Activated naive CD8-positive, alpha-beta T cell treated with anti-CD3 and anti-CD28 coated beads for 36 hours (primary cell): Measurements from ENCODE around the gene ZMYND11. TPM values are rescaled to one million over a fixed set of nuclear protein-coding genes. Genes with fewer than 3 reads are reported as not detected.
"Not testable (repeated sequence)": the region's sequence is repeated elsewhere in the genome, so short reads cannot be mapped to it uniquely, and the experiment has no call there.

Experiments used
- DNase-seq: peaks from one replicate; pipeline ENCODE4 v3.0.0; 2021
- H3K27ac Mint-ChIP-seq: one replicate; pipeline ENCODE4 v1.8.0; 2022; ENCODE audit warnings: mild to moderate bottlenecking, moderate library complexity, mixed read lengths
- H3K27me3 Mint-ChIP-seq: one replicate; pipeline ENCODE4 v1.8.0; 2022; ENCODE audit warnings: mild to moderate bottlenecking, mixed read lengths
- H3K36me3 Mint-ChIP-seq: one replicate; pipeline ENCODE4 v1.8.0; 2021; ENCODE audit warnings: mild to moderate bottlenecking, mixed read lengths
- H3K4me1 Mint-ChIP-seq: one replicate; pipeline ENCODE4 v1.8.0; 2021; ENCODE audit warnings: mixed read lengths
- H3K4me3 Mint-ChIP-seq: one replicate; pipeline ENCODE4 v1.8.0; 2022; ENCODE audit warnings: mild to moderate bottlenecking, moderate library complexity, mixed read lengths
- H3K9me3 Mint-ChIP-seq: one replicate; pipeline ENCODE4 v1.8.0; 2022; ENCODE audit warnings: mixed read lengths
- total RNA-seq, 2 experiments: library from RNA; stranded (reverse); gene quantifications; one replicate each; pipeline ENCODE4 v1.2.3, GENCODE V29; 2021

The ZMYND11 gene
- total RNA-seq, 2 experiments from 2014 or later: 21.7 to 21.8 TPM

DNA sequence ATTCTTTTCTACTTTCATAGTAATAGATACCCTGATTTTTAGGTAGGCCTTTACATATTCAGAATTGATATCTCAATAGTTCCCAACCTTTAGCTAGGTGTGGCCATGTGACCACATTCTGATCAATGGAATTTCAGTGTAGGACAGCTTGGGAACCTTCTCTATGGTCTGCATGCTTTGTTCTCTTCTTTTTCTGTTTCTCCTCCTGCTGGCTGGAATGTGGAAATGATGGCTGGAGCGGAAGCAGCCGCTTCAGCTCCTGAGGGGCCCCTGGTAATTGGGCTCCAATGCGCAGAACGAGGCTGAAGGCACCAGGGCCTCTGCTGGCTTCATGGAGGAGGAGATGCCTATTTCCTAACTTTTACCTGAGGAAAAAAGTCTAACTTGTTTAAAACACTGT lies 152.6 kb downstream of the ZMYND11 start:
- Mint-ChIP-seq H3K36me3 (no peaks in the 10 kb centered on the region), H3K27ac (no peak overlapping the region), H3K4me1 (peaks cover 4% of the 10 kb centered on the region), H3K27me3 (no peaks in the 10 kb centered on the region), H3K9me3 (no peaks in the 10 kb centered on the region), H3K4me3 (no peak overlapping the region)
- no peak for DNase-seq

- Mint-ChIP-seq H3K9me3 (no peaks in the 10 kb centered on the region), H3K4me3 (no peak overlapping the region), H3K27ac (no peak overlapping the region), H3K27me3 (no peaks in the 10 kb centered on the region), H3K4me1 (peaks cover 4% of the 10 kb centered on the region), H3K36me3 (no peaks in the 10 kb centered on the region)
- DNase-seq: no peak
Observed at GRCh38 chr10:288316-289200, 153.3 kb downstream of the ZMYND11 start.

- H3K4me3 Mint-ChIP-seq: no peak overlapping the region
- H3K36me3 Mint-ChIP-seq: no peaks in the 10 kb centered on the region
- no peaks in the 10 kb centered on the region for H3K27me3 Mint-ChIP-seq
- no peaks in the 10 kb centered on the region for H3K4me1 Mint-ChIP-seq
- no peaks in the 10 kb centered on the region for H3K9me3 Mint-ChIP-seq
- no peak for DNase-seq
- H3K27ac Mint-ChIP-seq: no peak overlapping the region
Observed at GRCh38 chr10:289581-289980, 154.3 kb downstream of the ZMYND11 start.

DNA sequence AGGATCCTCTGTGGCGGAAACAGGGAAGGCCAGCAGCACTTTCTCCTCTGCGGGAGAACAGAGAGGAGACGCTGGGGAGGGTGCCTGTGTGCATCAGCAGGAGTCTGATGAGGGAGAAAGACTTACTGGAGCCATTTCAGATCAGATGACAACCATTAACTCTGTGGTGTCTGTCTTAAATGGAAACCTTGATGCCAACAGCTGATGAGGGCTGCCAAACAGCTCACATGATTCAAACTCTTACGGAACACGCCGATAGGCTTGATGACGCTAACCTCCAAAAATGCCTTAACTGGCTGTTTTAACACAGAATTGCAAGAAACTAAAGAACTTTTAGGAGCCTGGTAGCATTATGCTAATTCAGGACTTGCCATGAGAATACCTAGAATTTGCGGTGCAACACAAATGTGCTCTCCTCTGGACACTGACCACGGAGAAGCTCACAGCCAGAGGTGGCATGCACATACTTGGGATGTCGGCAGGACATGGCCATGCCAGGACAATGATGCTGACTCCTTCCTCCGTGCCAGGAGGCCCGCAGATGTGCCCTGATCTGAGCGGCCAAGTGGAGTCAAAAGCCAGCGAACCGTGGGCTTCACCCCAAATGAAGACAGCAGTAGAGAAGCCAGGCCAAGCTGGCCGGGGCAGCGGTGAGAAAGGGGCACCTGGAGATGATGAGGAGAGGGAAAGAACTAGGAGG lies 154.9 kb downstream of the ZMYND11 start:
- DNase-seq: no peak
- no peaks in the 10 kb centered on the region for H3K27me3 Mint-ChIP-seq
- H3K4me1 Mint-ChIP-seq: no peaks in the 10 kb centered on the region
- H3K9me3 Mint-ChIP-seq: no peaks in the 10 kb centered on the region
- H3K27ac Mint-ChIP-seq: no peak overlapping the region
- no peaks in the 10 kb centered on the region for H3K36me3 Mint-ChIP-seq
- H3K4me3 Mint-ChIP-seq: no peak overlapping the region

DNA sequence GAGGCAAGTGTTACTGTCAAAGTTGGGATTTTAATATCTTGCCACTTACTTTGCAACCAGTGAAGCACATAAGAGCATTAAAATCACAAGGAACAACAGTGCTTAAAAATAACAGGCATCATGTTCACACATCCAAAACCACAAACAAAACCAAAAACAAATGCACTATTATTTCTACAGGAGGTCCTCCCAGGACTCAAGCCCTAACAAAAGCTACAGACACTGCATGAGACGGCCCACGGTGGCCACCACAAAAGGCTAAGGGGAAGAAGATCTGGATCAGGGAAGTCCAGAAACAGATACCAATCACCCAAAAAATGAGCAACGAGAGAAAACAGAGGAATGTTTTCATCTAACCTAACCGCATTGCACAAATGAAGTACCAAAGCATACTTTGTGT lies 158.4 kb downstream of the ZMYND11 start:
- no peaks in the 10 kb centered on the region for H3K36me3 Mint-ChIP-seq
- H3K4me1 Mint-ChIP-seq: no peaks in the 10 kb centered on the region
- no peaks in the 10 kb centered on the region for H3K27me3 Mint-ChIP-seq
- no peak overlapping the region for H3K4me3 Mint-ChIP-seq
- H3K9me3 Mint-ChIP-seq: no peaks in the 10 kb centered on the region
- H3K27ac Mint-ChIP-seq: no peak overlapping the region
- no peak for DNase-seq

DNA sequence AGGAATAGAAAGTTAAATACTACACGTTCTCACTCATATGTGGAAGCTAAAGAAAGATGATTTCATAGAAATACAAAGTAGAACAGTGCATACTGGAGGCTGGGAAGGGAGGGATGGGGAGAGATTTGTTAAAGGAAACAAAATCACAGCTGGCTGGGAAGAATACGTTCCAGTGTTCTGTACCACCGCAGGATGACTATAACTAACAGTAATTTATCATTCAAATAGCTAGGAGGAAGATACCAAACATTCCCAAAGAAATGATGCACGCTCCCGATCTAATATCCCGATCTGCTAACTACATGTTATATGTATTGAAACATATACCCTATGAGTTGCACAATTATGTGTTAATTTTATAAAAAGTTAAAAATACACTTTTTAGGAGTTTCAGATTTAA lies 162.3 kb downstream of the ZMYND11 start:
- Mint-ChIP-seq H3K36me3 (no peaks in the 10 kb centered on the region), H3K4me3 (no peak overlapping the region), H3K27ac (no peak overlapping the region), H3K4me1 (no peaks in the 10 kb centered on the region), H3K27me3 (no peaks in the 10 kb centered on the region), H3K9me3 (no peaks in the 10 kb centered on the region)
- DNase-seq: no peak

- Mint-ChIP-seq H3K27me3 (no peaks in the 10 kb centered on the region), H3K27ac (no peak overlapping the region)
Observed at GRCh38 chr10:298033-298432, 162.8 kb downstream of the ZMYND11 start.

GRCh38 chr10:299512-299911 lies 164.3 kb downstream of the ZMYND11 start:
- Mint-ChIP-seq H3K27me3 (no peaks in the 10 kb centered on the region), H3K9me3 (no peaks in the 10 kb centered on the region), H3K4me1 (no peaks in the 10 kb centered on the region), H3K27ac (no peak overlapping the region), H3K36me3 (no peaks in the 10 kb centered on the region), H3K4me3 (no peak overlapping the region)
- DNase-seq: no peak

More at GRCh38 chr10:298033-298432, 162.8 kb downstream of the ZMYND11 start:
- H3K36me3 Mint-ChIP-seq: no peaks in the 10 kb centered on the region
- DNase-seq: no peak
- H3K9me3 Mint-ChIP-seq: no peaks in the 10 kb centered on the region
- no peaks in the 10 kb centered on the region for H3K4me1 Mint-ChIP-seq
- no peak overlapping the region for H3K4me3 Mint-ChIP-seq

- H3K27me3 Mint-ChIP-seq: no peaks in the 10 kb centered on the region
- H3K4me1 Mint-ChIP-seq: no peaks in the 10 kb centered on the region
- no peaks in the 10 kb centered on the region for H3K36me3 Mint-ChIP-seq
- DNase-seq: no peak
- no peak overlapping the region for H3K4me3 Mint-ChIP-seq
- H3K27ac Mint-ChIP-seq: no peak overlapping the region
- no peaks in the 10 kb centered on the region for H3K9me3 Mint-ChIP-seq
Observed at GRCh38 chr10:299969-300368, 164.7 kb downstream of the ZMYND11 start.

DNA sequence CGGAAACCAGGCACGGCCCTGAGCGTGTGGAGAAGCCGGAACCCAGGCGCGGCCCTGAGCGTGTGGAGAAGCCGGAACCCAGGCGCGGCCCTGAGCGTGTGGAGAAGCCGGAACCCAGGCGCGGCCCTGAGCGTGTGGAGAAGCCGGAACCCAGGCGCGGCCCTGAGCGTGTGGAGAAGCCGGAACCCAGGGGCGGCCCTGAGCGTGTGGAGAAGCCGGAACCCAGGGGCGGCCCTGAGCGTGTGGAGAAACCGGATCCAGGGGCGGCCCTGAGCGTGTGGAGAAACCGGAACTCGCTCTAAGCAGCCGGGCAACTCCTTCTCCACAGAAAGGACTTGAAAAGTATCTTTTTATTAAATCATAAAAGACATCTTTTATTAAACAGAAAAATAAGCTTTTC lies 165.3 kb downstream of the ZMYND11 start:
- not testable (repeated sequence) for H3K4me3 Mint-ChIP-seq, H3K27me3 Mint-ChIP-seq, H3K4me1 Mint-ChIP-seq, H3K27ac Mint-ChIP-seq, DNase-seq, H3K36me3 Mint-ChIP-seq, H3K9me3 Mint-ChIP-seq

DNA sequence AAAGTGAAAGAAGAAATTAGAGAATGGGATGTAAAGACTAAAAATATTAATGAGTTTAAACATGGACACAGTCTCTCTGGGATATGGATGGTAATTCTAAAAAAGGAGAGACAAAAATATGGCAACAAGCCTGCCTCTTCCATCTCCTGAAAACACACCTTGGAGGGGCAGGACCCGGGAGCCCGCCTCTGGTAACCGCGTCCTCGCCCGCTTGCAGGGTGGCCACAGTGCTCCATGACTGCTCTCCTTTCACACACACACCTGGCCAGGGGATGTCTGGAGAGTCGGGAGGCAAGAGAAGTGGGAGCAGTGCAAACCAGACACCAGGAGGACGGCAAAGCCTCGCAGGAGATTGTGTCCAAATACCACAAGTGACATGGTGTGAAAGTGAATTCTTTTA lies 166.3 kb downstream of the ZMYND11 start:
- Mint-ChIP-seq H3K4me3 (no peak overlapping the region), H3K4me1 (no peaks in the 10 kb centered on the region), H3K36me3 (no peaks in the 10 kb centered on the region), H3K27me3 (no peaks in the 10 kb centered on the region), H3K9me3 (no peaks in the 10 kb centered on the region), H3K27ac (no peak overlapping the region)
- no peak for DNase-seq

Other genes starting within 250 kb of the ZMYND11 start
- not detected for gene TUBB8, start 86.2 kb upstream of the ZMYND11 start, total RNA-seq